Activated B cell treated with CpG ODN at 0.5 μM for 24 hours (primary cell): ENCODE measurements around the gene ADAMTS20. TPM values are rescaled to one million over a fixed set of nuclear protein-coding genes. Genes with fewer than 3 reads are reported as not detected.
"Not testable (repeated sequence)": the region's sequence is repeated elsewhere in the genome, so short reads cannot be mapped to it uniquely, and the experiment has no call there.

ENCODE experiments used
- ATAC-seq: fragments of 200-7000 bp; cut with Tn5 transposase; one replicate; pipeline ENCODE4 v1.10.0; 2021; ENCODE audit warnings: low read depth, mild to moderate bottlenecking, moderate library complexity
- CTCF ChIA-PET: fragments of 350-600 bp; sonication (Branson Sonifier 250); formaldehyde crosslinking; loops from one replicate; lab custom pipeline; 2021; ENCODE audit warnings: antibody characterized with exemption; lab: Charles Lee
- POLR2A ChIA-PET: fragments of 350-600 bp; sonication (Branson Sonifier 250); formaldehyde crosslinking; loops from one replicate; lab custom pipeline; 2021; ENCODE audit warnings: antibody characterized with exemption; lab: Charles Lee
- DNase-seq: peaks from one replicate; pipeline ENCODE4 v3.0.0; 2022
- H3K27ac Mint-ChIP-seq: one replicate; pipeline ENCODE4 v1.8.0; 2020; ENCODE audit warnings: mixed read lengths
- H3K27me3 Mint-ChIP-seq: one replicate; pipeline ENCODE4 v1.8.0; 2021; ENCODE audit warnings: mixed read lengths
- H3K36me3 Mint-ChIP-seq: one replicate; pipeline ENCODE4 v1.8.0; 2021; ENCODE audit warnings: low read depth, mixed read lengths
- H3K4me1 Mint-ChIP-seq: one replicate; pipeline ENCODE4 v1.8.0; 2021; ENCODE audit warnings: mixed read lengths
- H3K4me3 Mint-ChIP-seq: one replicate; pipeline ENCODE4 v1.8.0; 2020; ENCODE audit warnings: mild to moderate bottlenecking, mixed read lengths
- H3K9me3 Mint-ChIP-seq: one replicate; pipeline ENCODE4 v1.8.0; 2020; ENCODE audit warnings: mixed read lengths
- CTCF ChIP-seq: fragments of 200-600 bp; IDR thresholded peaks from one replicate; pipeline ENCODE4 v1.8.0; 2022; ENCODE audit warnings: antibody characterized with exemption, mild to moderate bottlenecking
- intact Hi-C: fragments of 100-400 bp; cut with micrococcal nuclease; formaldehyde crosslinking; loops from one replicate; pipeline ENCODE4 v1.15.1; 2024
- total RNA-seq: library from RNA; stranded (reverse); gene quantifications from 2 replicates; pipeline ENCODE4 v1.2.3, GENCODE V29; 2022

ADAMTS20 gene
- total RNA-seq, 1 donor from 2014 or later, result not detected

- ATAC-seq, result no peak
- ChIA-PET CTCF (no interaction called here), POLR2A (no interaction called here)
- TF ChIP-seq CTCF, result no peak
- intact Hi-C loops, result no loop called here
- H3K36me3 Mint-ChIP-seq, result no peaks in the 10 kb centered on the region
- H3K4me3 Mint-ChIP-seq, result no peak overlapping the region
- no peaks in the 10 kb centered on the region for H3K4me1 Mint-ChIP-seq
- no peak overlapping the region for H3K27ac Mint-ChIP-seq
- H3K9me3 Mint-ChIP-seq, result no peaks in the 10 kb centered on the region
- no peak for DNase-seq
- H3K27me3 Mint-ChIP-seq, result peaks cover 6% of the 10 kb centered on the region
Measured at GRCh38 chr12:43352001-43352400, 200.0 kb downstream of the ADAMTS20 start.

- ATAC-seq (no peak), DNase-seq (no peak)
- ChIA-PET POLR2A (no interaction called here), CTCF (no interaction called here)
- intact Hi-C loops, result no loop called here
- peaks cover 6% of the 10 kb centered on the region for H3K27me3 Mint-ChIP-seq
- no peak overlapping the region for H3K27ac Mint-ChIP-seq
- no peak for TF ChIP-seq CTCF
- no peaks in the 10 kb centered on the region for H3K4me1 Mint-ChIP-seq
- H3K9me3 Mint-ChIP-seq, result peaks cover 6% of the 10 kb centered on the region
- H3K4me3 Mint-ChIP-seq, result no peak overlapping the region
- no peaks in the 10 kb centered on the region for H3K36me3 Mint-ChIP-seq
Measured at GRCh38 chr12:43349863-43350262, 202.1 kb downstream of the ADAMTS20 start.

GRCh38 chr12:43348221-43348620, 203.8 kb downstream of the ADAMTS20 start:
- intact Hi-C loops, result no loop called here
- Mint-ChIP-seq H3K9me3 (peaks cover 10% of the 10 kb centered on the region), H3K4me3 (no peak overlapping the region), H3K4me1 (no peaks in the 10 kb centered on the region), H3K27ac (no peak overlapping the region), H3K27me3 (peaks cover 6% of the 10 kb centered on the region), H3K36me3 (no peaks in the 10 kb centered on the region)
- no peak for TF ChIP-seq CTCF
- ATAC-seq (no peak), DNase-seq (no peak)
- ChIA-PET CTCF (no interaction called here), POLR2A (no interaction called here)

- peaks cover 10% of the 10 kb centered on the region for H3K9me3 Mint-ChIP-seq
- H3K4me1 Mint-ChIP-seq, result no peaks in the 10 kb centered on the region
- H3K4me3 Mint-ChIP-seq, result no peak overlapping the region
- POLR2A ChIA-PET, result no interaction called here
- DNase-seq, result no peak
- no peak for TF ChIP-seq CTCF
- peaks cover 7% of the 10 kb centered on the region for H3K27me3 Mint-ChIP-seq
- H3K36me3 Mint-ChIP-seq, result no peaks in the 10 kb centered on the region
- CTCF ChIA-PET, result no interaction called here
- intact Hi-C loops, result no loop called here
- ATAC-seq, result no peak
- no peak overlapping the region for H3K27ac Mint-ChIP-seq
Measured at GRCh38 chr12:43347026-43347425, 205.0 kb downstream of the ADAMTS20 start.

- H3K27ac Mint-ChIP-seq, result no peak overlapping the region
- DNase-seq (no peak), ATAC-seq (no peak)
- TF ChIP-seq CTCF, result no peak
- intact Hi-C loops, result no loop called here
- no peaks in the 10 kb centered on the region for H3K4me1 Mint-ChIP-seq
- CTCF ChIA-PET, result no interaction called here
- POLR2A ChIA-PET, result no interaction called here
- H3K27me3 Mint-ChIP-seq, result peaks cover 4% of the 10 kb centered on the region
- H3K9me3 Mint-ChIP-seq, result peaks cover 10% of the 10 kb centered on the region
- no peak overlapping the region for H3K4me3 Mint-ChIP-seq
- no peaks in the 10 kb centered on the region for H3K36me3 Mint-ChIP-seq
Measured at GRCh38 chr12:43345023-43345422, 207.0 kb downstream of the ADAMTS20 start.

GRCh38 chr12:43341785-43342313, 210.2 kb downstream of the ADAMTS20 start:
- H3K27me3 Mint-ChIP-seq, CTCF ChIA-PET, intact Hi-C loops, H3K27ac Mint-ChIP-seq, H3K4me1 Mint-ChIP-seq, POLR2A ChIA-PET, H3K4me3 Mint-ChIP-seq, H3K36me3 Mint-ChIP-seq, DNase-seq, ATAC-seq, H3K9me3 Mint-ChIP-seq: not testable (repeated sequence)
